IMR-90 (cell line): ENCODE results near the gene SAMD11. TPM values are rescaled to one million over a fixed set of nuclear protein-coding genes. Genes with fewer than 3 reads are reported as not detected.

Source experiments
- CTCF ChIP-seq: conservative IDR thresholded peaks from 2 replicates; pipeline ENCODE4 v1.5.1; 2012; ENCODE audit warnings: mild to moderate bottlenecking, low read depth, low read length, improper control_type of control experiment
- MAFK ChIP-seq: IDR thresholded peaks from 2 replicates; pipeline ENCODE4 v1.6.1; 2012; ENCODE audit warnings: low read depth, low read length, improper control_type of control experiment
- NFE2L2 ChIP-seq: fragments of 150-350 bp; IDR thresholded peaks from 2 replicates; pipeline ENCODE4 v1.6.1; 2016; ENCODE audit warnings: low read depth, mild to moderate bottlenecking, low read length
- RFX5 ChIP-seq: IDR thresholded peaks from 2 replicates; pipeline ENCODE4 v1.8.0; 2012; ENCODE audit warnings: low read depth, mild to moderate bottlenecking, low read length, moderate library complexity
- polyA plus RNA-seq, 3 experiments: library from polyadenylated mRNA; depleted of rRNA; stranded (reverse); fragments of >200 nt; gene quantifications; 2 replicates each; pipeline ENCODE4 v1.2.3, GENCODE V29; 2012; ENCODE audit warnings: low replicate concordance in 1 of 3
- total RNA-seq: library from RNA; depleted of rRNA; stranded (reverse); fragments of >200 nt; gene quantifications from 2 replicates; pipeline ENCODE4 v1.2.3, GENCODE V29; 2012

SAMD11 gene
- total and polyA plus RNA-seq, 2 of the 4 experiments (the other 2 are of a cell fraction), result 5.9 to 22.9 TPM

- TF ChIP-seq CTCF (no peak), NFE2L2 (no peak), MAFK (no peak), RFX5 (no peak)
Measured at GRCh38 chr1:938711-939489, 15.2 kb downstream of the SAMD11 start (continued).
